ENCODE measurements around the gene SEZ6L2.
"Not testable (repeated sequence)": the region's sequence is repeated elsewhere in the genome, so short reads cannot be mapped to it uniquely, and the experiment has no call there.

SEZ6L2 gene

DNA sequence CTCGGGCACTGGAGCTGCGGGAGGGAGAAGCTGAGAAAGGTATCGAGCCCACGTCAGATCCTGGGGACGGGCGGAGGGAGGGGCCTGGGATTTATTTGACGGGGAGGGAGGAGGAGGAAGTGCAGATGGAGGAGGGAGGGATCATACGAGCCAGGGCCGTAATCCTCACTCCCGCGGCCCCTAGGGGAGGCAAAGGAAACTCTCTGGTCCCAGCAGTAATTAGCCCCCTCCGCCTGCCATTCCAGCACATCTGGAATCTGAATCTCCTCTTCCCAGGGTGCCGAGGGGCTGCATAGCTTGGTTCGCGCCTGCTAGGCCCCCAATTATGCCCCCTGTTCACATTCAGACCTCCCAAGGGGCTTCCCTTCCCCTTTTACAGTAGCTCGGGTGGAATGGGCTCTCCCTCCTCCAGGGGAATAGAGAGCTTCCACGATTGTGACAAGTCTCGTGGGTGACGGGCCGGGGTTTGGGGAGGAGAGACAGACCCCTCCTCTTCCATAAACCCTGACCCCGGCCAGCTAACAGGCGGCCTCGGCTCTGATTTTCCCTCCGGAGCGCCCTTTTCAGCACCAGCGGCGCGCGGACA lies at the start of gene SEZ6L2:
TSS of gene SEZ6L2 (minus strand) at position 35 of the 586 bp plus-strand sequence. CDS start 531 bp downstream, outside the sequence.
- peak within 1 kb of the TSS; percentile 80 for H3K27ac ChIP-seq

DNA sequence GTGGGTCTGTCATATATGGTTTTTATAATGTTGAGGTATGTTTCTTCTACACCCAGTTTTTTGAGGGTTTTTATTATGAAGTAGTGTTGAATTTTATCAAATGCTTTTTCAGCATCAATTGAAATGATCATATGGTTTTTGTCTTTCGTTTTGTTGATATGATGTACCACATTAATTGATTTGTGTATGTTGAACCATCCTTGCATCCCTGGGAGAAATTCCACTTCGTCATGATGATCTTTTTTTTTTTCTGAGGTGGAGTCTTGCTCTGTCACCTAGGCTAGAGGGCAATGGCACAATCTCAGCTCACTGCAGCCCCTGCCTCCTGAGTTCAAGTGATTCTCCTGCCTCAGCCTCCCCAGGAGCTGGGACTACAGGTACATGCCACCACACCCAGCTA lies 48.5 kb upstream of the SEZ6L2 start:
- ChIA-PET POLR2A (ENCODE audit: low non-redundant PET) (no interaction called here), CTCF (interaction anchor here (0.6 kb wide), 1 partner anchor 13 kb away, joined by 3 read pairs; no protein-coding TSS in a partner anchor)
- H3K27ac ChIP-seq, result no peak overlapping the region
- no peak for DNase-seq (ENCODE audit: low spot score)
- no peak for TF ChIP-seq CTCF (conservative IDR thresholded peaks at IDR 0.05; ENCODE audit: low read depth)

More for the DNA sequence above, at the start of gene SEZ6L2:
- ChIA-PET CTCF (interaction anchor here (0.5 to 1.0 kb wide), 5 partner anchors 25 to 461 kb away, joined by 3 to 5 read pairs (median 3); no protein-coding TSS in a partner anchor), POLR2A (ENCODE audit: low non-redundant PET) (interaction anchor here (0.5 to 0.7 kb wide), 4 partner anchors 12 to 133 kb away, joined by 3 to 5 read pairs (median 4); partner anchors contain the start of gene KCTD13)
- peak; percentile 97 for DNase-seq (ENCODE audit: low spot score)
- peak; percentile 35 for TF ChIP-seq CTCF (conservative IDR thresholded peaks at IDR 0.05; ENCODE audit: low read depth)

DNA sequence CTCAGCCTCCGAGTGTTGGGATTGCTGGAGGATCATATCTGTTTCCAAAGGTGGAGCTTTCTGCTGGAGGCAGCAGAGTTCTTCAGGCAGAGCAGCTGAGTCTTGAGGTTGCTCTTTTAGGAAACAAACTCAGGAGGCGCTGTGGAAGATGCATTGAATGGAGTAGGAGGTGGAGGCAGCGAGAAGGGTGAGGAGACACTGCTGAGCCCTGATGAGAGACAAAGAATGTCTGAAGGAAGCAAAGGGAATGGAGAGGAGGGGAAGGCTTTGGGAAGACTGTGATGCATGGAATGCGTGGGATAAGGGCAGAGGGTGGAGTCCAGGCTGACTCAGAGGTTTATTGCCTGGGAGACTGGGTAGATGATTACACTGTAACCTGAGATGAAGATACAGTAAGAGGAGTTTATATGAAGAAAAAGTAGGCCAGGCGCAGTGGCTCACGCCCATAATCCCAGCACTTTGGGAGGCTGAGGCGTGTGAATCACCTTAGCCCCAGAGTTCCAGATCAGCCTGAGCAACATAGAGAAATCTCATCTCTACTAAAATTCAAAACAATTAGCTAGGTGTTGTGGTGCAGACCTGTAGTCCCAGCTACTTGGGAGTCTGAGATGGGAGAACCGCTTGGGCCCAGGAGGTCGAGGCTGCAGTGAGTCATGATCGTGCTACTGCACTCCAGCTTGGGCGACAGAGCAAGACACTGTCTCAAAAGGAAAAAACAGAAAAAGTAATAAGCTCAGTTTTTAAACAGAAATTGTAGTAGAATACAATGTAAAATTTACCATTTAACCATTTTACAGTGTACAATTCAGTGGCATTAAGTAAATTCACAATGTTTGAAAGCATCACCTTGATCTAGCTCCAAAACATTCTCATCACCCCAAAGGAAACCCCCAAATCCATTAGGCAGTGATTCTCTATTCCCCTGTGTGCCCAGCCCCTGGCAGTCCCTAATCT lies 44.8 kb upstream of the SEZ6L2 start:
- CTCF ChIA-PET, result interaction anchor here (0.6 to 1.2 kb wide), 7 partner anchors 19 to 137 kb away, joined by 3 to 9 read pairs (median 4); no protein-coding TSS in a partner anchor
- TF ChIP-seq CTCF (conservative IDR thresholded peaks at IDR 0.05; ENCODE audit: low read depth), result no peak
- peak; percentile 95 for DNase-seq (ENCODE audit: low spot score)
- peak overlapping the region; percentile 94 for H3K27ac ChIP-seq
- POLR2A ChIA-PET (ENCODE audit: low non-redundant PET), result interaction anchor here (0.5 to 1.4 kb wide), 3 partner anchors 17 to 93 kb away, joined by 3 to 7 read pairs (median 4); partner anchors contain the start of gene KCTD13

- ChIA-PET POLR2A (ENCODE audit: low non-redundant PET) (no interaction called here), CTCF (no interaction called here)
- no peak overlapping the region for H3K27ac ChIP-seq
- TF ChIP-seq CTCF (conservative IDR thresholded peaks at IDR 0.05; ENCODE audit: low read depth), result no peak
- no peak for DNase-seq (ENCODE audit: low spot score)
Measured at GRCh38 chr16:29940656-29941055, 41.3 kb upstream of the SEZ6L2 start.

DNA sequence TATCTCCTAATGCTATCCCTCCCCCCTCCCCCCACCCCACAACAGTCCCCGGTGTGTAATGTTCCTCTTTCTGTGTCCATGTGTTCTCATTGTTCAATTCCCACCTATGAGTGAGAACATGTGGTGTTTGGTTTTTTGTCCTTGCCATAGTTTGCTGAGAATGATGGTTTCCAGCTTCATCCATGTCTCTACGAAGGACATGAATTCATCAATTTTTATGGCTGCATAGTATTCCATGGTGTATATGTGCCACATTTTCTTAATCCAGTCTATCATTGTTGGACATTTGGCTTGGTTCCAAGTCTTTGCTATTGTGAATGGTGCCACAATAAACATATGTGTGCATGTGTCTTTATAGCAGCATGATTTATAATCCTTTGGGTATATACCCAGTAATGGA lies 32.4 kb upstream of the SEZ6L2 start:
- CTCF ChIA-PET, result interaction anchor here (0.6 kb wide), 1 partner anchor 59 kb away, joined by 3 read pairs; no protein-coding TSS in a partner anchor
- DNase-seq (ENCODE audit: low spot score); H3K27ac ChIP-seq; POLR2A ChIA-PET (ENCODE audit: low non-redundant PET): not testable (repeated sequence)

DNA sequence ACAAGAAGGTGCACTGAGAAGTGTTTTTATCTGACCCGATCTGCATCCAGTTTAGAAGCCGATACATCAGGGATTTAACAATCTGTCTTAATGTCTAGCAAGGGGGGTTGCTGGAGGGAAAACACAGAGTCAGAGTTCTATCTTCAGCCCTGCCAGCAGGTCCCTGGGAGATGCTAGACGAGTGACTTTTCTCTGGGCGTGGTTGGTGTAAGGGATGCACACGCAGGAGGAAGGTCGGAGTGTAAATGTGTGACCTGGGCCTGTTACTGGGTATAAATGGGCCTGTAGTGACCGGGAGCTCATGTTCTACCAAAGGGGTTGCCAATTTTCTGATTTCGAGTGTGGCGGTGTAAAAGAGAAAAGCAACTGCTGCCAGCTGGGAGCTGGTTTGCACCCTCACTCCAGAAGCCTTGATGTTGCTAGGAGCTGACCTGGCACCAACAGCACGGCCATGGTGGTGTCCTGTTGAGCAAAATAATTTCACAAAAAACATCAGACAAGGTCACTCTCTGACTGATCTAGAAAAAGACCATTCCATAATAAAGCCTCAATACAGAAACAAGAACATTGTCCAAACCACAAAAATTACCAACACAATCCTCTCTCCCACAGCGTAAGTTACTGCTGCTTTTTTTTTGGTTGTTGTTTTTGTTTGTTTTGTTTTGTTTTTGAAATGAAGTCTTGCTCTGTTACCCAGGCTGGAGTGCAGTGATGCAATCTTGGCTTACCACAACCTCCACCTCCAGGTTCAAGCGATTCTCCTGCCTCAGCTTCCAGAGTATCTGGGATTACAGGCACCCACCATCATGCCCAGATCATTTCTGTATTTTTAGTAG lies 27.9 kb upstream of the SEZ6L2 start:
- TF ChIP-seq CTCF (conservative IDR thresholded peaks at IDR 0.05; ENCODE audit: low read depth), result no peak
- ChIA-PET CTCF (no interaction called here), POLR2A (ENCODE audit: low non-redundant PET) (interaction anchor here (0.6 to 0.9 kb wide), 2 partner anchors 32 to 34 kb away, joined by 4 read pairs; partner anchors contain the start of gene TMEM219)
- peak overlapping the region; percentile 81 for H3K27ac ChIP-seq
- DNase-seq (ENCODE audit: low spot score), result no peak

Measured in RWPE1 (cell line).